NB4 (cell line): ENCODE results near the gene TLE3.

Source experiments
- CTCF ChIP-seq: IDR thresholded peaks from one replicate; pipeline ENCODE4 v1.5.1; 2012; ENCODE audit warnings: low read depth, low read length
- MAX ChIP-seq: IDR thresholded peaks from 2 replicates; pipeline ENCODE4 v1.6.1; 2011; ENCODE audit warnings: low read depth, low read length
- MYC ChIP-seq: IDR thresholded peaks from 2 replicates; pipeline ENCODE4 v1.6.1; 2011; ENCODE audit warnings: low read depth, low read length
- POLR2A ChIP-seq: IDR thresholded peaks from 2 replicates; pipeline ENCODE4 v1.6.1; 2011; ENCODE audit warnings: mild to moderate bottlenecking; ENCODE audit not compliant: insufficient read length; ENCODE audit errors: extremely low read depth

- no peak for TF ChIP-seq CTCF
- no peak for TF ChIP-seq POLR2A
- TF ChIP-seq MYC = no peak
- no peak for TF ChIP-seq MAX
Measured at GRCh38 chr15:70044168-70044567, 53.5 kb downstream of the TLE3 start.
